Stimulated activated naive CD4-positive, alpha-beta T cell (primary cell): ENCODE data around the gene MT1H.
"Not testable (repeated sequence)": the region's sequence is repeated elsewhere in the genome, so short reads cannot be mapped to it uniquely, and the experiment has no call there.

Experiments
- DNase-seq, 6 experiments: peaks; one replicate each; lab custom pipeline; 2025; lab: John Stamatoyannopoulos, UW

Gene MT1H

GRCh38 chr16:56684926-56685590, 15.4 kb downstream of the MT1H start:
- DNase-seq, result no peak

DNA sequence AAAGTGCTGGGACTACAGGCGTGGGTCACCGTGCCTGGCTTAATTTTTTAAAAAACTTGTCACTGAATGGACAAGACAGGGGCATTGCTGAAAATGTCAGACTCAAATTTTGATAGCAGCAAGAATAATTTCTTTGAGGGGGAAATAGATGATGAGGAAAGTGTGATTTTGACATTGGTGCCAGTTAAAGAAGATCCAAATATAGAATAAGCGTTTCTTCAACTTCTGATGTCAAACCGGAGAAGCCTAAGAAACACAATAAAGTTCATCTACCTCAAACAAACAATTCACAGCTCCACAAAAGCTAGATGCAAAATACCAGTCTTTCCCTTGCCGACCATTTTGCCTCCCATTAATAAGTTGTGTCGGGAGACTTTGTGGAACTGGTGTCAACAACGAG, 17.1 kb downstream of the MT1H start:
- DNase-seq, result no peak

- DNase-seq, result no peak
Observed at GRCh38 chr16:56688762-56689161, 19.1 kb downstream of the MT1H start.

GRCh38 chr16:56689171-56689570, 19.6 kb downstream of the MT1H start:
- DNase-seq, result no peak

DNA sequence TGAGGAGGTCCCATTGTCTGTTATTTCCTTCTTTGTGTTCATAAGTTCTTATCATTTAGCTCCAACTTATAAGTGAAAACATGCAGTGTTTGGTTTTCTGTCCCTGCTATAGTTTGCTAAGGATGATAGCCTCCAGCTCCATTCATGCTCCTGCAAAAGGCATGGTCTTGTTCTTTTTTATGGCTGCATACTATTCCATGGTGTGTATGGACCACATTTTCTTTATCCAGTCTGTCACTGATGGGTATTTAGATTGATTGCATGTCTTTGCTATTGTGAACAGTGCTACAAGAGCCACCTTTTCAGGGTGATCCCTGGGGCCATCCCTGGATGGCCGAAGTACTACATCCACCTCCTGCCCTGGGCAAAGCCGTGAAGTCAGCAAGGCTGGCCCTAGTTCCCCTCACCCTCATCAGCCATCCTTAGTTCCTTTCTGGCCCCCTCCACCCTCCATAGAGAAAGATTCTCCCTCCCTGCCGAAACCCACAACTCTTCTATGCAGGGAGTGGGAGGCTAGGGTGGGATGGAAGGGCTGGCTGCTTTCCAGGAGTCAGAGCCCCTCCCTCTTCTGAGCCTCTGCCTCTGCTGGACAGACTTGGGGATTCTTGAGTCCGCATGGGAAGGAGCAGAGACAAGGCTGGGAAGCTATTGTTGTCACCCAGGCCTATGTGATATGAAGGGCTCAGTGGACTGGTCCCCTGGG, 21.0 kb downstream of the MT1H start:
- DNase-seq, result no peak

DNA sequence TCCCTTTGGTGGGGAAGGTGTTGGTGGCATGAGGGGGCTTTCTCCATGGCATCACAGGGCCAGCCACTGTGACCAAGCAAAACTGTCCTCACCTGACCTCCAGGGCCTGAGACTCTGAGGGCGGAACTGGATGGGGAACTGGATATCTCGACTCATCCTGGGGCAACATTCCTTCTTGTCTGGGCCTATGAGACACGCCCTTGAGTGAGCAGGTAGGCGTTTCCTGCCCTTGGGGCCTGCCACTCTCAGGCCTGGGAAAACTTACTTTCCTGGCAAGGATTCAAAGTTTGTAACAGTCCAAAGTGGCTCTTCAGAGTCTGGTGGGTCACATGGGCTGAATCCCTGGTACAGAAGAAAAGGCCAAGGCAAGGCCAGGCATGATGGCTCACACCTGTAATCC, 22.3 kb downstream of the MT1H start:
- no peak for DNase-seq

GRCh38 chr16:56695246-56695645, 25.6 kb downstream of the MT1H start:
- DNase-seq, result no peak

DNA sequence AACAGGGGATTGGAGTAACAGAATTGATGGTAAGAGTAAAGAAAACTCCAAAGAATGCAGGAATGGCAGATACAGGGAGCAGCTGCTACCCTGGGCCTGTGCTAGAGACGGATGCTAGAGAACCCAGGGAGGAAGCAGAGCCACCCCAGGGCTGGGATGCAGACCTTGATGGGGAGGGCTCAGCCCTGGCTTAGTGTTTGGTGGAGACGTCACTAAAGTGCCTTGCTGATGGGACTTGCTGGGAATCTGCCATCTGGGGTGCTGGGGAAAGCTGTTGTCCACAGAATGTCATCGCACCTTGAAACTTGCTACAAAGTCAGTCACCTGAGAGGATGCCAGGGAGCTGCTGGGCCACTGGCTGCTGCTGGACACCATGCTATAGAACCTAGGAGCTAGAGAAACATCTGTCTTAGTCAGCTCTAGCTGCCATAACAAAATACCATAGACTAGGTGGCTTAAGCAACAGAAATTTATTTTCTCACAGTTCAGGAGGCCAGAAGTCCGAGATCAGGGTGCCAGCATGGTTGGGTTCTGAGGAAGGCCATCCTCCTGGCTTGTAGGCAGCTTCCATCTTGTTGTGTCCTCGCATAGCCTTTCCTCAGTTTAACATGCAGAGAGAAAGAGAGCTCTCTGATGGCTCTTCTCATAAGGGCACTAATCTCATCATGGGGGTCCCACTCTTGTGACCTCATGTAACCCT, 28.0 kb downstream of the MT1H start:
- no peak for DNase-seq

GRCh38 chr16:56700195-56700594, 30.6 kb downstream of the MT1H start:
- no peak for DNase-seq

DNA sequence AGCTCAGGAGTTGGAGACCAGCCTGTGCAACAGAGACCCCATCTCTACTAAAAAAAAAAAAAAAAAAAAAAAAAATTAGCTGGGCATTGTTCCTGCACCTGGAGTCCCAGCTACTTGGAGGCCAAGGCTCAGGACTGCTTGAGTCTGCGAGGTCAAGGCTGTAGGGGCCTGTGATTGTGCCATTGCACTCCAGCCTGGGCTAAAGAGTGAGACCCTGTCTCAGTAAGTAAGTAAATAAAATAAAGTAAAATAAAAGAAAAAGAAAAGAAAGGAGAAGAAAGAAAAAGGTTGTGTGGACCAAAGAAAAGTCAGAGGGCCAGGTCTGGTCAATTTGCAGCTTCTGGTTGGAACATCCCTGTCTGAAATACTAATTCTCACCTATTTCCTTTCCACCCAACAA, 31.0 kb downstream of the MT1H start:
- DNase-seq, result no peak

- no peak for DNase-seq
Observed at GRCh38 chr16:56701534-56701933, 31.9 kb downstream of the MT1H start.

GRCh38 chr16:56702836-56703235, 33.2 kb downstream of the MT1H start:
- DNase-seq, result no peak

- DNase-seq, result peak in 4 of 6 experiments; percentile 4 to 60 (median 38)
Observed at GRCh38 chr16:56708525-56709442, 39.2 kb downstream of the MT1H start.

DNA sequence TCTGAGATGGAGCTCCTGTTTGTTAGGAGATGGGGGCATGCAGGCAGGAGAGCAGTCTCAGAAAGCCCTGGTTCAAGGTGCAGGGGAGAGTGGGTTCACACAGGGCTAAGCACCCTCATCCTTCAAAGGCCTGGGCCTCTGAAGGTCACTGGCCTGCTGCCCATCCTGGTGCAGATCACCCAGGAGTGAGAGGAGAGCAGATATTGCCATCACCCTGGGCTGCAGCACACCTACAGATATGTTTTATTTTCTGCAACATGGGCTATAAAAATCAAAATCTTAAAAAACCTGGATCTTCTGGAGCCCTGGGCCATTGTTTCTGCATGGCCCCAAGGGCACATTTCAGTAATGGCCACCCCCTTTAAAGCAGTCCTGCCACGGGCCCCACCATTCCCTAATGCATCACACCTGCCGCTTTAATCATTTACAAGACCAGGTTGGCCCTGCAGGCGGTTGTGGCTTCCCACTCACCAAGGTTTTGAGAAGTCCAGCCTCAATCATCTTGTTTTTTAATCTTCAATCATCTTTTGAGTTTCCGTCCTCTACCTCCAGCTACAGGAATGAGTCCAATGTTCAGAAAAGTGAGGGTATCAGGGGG, 39.9 kb downstream of the MT1H start:
- no peak for DNase-seq

DNA sequence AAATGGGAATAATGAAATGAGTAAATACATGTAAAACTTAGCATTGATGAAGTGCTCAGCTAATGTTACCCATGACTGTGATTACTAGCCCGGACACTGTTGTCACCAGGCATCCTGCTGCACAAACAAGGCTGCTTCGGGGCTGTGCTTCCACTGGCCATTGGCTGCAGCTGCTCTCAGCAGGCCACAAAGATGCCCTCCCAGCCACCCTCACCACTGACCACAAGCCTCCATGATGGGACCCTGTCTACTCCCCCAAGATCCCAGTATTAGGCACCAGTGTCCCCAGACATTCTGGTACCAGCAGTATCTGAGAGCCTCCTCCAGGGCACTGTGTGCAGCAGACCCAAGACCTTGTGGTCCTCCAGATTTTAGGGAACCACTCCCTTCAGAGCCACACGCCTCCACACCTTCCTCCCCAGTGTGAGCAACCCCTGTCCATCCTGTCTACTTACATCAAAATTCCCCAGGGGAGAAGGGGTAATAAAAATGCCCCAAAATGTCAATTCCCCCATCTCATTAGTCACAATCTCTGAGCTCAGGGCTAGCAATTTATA, 40.6 kb downstream of the MT1H start:
- no peak for DNase-seq

DNA sequence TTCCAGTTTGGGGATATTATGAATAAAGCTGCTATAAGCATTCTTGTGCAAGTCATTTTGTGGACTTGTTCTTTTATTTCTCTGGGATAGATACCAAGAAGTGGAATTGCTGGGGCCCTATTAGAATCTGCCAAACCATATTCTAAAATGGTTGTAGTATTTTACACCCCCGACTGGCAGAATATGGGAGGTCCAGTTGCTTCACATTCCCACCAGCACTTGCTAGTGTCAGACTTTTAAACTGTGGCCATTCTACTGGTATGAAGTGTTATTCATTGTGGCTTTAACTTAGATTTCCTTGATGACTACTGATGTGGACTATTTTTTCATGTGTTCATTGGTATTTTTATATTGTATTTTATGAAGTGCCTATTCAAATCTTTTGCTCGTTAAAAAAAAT, 42.2 kb downstream of the MT1H start:
- DNase-seq, result no peak

GRCh38 chr16:56713794-56714193, 44.2 kb downstream of the MT1H start:
- no peak for DNase-seq

- DNase-seq, result no peak
Observed at GRCh38 chr16:56715126-56715525, 45.5 kb downstream of the MT1H start.

DNA sequence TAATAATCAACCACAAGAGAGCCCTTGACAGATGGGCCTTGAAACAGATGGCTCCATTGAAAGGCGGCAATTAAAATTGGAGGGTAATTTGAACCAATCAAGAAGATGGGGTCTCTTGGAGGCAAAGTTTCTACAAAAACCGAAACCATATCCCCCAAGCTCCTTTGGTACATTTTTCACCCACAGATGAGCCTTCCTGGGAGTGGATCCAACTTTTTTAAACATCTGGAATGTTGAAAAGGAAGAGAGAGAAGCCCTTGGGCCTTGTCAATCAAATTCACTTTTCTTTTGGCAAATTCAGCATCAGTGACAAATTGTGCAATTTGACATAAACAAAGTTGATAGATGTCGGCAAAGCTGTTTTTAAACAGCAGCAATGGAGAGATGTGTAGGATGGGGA, 47.1 kb downstream of the MT1H start:
- no peak for DNase-seq

GRCh38 chr16:56717532-56717931, 47.9 kb downstream of the MT1H start:
- not testable (repeated sequence) for DNase-seq
